Amniotic epithelial cell (primary cell): ENCODE results near the gene TAF9B.
"Not testable (repeated sequence)": the region's sequence is repeated elsewhere in the genome, so short reads cannot be mapped to it uniquely, and the experiment has no call there.

Experiments used
- DNase-seq: peaks from one replicate; pipeline ENCODE4 v3.0.0-alpha.2; 2010; ENCODE audit warnings: low read depth

TAF9B gene

DNA sequence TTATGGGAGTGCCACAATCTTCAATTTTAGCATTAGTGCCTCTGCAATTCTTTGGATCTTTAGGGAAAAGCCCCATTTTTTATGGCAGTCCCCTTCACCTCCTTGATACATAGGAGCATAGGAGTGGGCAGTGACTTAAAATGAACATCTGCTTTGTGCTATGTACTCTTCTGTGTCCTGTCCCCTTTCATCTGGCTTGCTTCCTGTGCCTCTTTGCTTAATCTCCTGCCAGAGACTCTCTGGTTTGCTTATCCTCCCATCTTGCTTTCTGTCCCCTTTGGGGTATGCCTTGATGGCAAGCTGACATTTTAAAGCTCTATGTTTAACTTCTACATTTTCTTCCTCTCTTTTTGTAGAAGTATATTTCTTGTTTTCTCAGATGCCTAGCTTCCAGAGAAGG, 23.1 kb downstream of the TAF9B start:
- DNase-seq = no peak

DNA sequence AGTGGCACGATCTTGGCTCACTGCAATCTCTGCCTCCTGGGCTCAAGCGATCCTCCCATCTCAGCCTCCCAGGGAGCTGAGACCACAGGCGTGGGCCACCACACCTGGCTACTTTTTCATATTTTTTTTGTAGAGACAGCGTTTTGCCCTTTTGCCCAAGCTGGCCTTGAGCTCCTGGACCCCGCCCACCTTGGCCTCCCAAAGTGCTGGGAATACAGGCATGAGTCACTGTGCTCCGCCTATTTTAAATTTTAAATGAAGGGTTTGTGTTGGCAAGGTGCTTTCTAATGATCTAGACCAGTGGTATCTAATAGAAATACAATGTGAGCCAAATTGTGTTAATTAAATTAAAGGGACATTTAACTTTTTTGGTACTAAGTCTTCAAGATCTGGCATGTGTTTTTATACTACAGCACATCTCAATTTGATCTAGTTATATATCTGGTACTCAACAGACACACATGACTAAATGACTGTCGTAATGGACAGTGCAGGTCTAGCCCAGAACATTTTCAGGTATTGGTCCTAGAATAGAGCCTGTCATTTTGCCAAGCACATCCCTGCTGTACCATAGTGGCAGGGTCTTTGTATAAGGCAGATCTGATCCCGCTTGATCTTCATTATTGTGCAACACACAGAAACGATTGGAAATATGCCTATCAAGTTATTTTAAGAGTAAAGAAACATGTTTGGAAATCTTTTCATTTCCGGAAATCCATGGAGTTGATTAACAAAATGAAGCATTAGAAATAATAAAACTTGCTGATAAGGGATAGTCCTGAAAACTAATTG, 28.1 kb downstream of the TAF9B start:
- DNase-seq = no peak

DNA sequence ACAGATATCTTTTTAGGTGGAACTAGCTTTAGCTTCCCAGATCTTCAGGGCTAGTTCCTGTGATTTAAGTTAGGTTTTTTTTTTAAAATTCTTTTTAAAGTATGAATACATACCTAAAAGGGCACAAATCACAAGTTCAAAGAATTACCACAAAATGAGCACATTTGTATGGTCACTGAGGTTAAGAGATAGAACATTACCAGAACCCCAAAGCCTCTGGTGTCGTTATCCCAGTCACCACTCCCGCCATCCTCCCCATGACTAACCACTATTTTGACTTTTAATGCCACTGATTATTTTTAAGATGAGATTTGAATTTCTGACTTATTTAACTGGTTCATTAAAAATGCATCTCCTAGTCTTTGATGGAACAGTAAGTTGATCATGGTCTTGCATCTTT, 30.0 kb downstream of the TAF9B start:
- DNase-seq = no peak

DNA sequence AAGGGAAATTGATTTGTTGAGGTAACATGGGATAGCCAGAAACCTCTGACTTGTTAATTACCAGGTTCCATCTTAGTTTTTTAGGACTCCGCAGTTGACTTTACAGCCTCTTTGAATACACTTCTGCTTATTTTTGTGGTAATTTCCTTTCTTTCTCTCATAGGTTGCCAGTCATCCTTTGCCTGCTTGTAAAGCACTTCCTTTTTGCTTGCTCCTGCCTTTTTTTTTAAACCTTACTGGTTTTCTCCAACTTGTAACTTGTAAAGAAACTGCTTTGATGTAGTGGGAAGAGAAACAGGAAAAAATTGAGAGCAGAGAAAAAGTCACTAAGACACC, 32.8 kb downstream of the TAF9B start:
- DNase-seq = no peak

DNA sequence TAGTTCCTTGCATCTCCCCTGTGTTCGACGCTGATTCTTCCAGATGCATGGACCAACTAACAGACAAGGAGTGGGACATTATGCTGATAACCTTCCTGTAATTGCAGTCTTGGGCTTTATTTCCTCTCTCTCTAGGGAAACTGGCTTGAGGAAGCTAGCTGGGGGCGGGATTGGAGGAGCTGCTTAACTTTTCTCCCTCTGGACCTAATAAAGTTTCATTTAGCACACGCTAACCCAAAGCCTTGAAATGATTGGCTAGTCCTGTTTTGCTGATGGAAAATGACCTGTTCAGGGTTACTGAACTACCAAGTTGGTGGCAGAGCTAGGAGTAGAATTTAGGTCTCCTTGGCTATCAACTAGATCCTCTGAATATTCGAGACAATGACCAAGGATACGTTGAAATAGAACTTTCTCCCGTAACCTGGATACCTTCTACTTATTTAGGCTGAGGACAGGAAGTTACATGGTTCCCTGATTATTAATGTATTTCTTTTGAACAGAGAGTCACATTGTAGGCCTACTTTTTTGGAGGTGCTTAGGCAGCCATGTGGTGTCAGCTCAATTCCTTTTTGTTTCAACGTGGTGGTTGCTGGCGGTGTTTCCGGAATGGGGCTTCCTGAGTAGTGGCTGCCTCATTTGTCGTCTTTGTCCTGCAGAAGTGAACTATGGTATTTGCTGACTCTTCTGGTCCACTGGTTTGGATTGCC, 33.4 kb downstream of the TAF9B start:
- DNase-seq = no peak

DNA sequence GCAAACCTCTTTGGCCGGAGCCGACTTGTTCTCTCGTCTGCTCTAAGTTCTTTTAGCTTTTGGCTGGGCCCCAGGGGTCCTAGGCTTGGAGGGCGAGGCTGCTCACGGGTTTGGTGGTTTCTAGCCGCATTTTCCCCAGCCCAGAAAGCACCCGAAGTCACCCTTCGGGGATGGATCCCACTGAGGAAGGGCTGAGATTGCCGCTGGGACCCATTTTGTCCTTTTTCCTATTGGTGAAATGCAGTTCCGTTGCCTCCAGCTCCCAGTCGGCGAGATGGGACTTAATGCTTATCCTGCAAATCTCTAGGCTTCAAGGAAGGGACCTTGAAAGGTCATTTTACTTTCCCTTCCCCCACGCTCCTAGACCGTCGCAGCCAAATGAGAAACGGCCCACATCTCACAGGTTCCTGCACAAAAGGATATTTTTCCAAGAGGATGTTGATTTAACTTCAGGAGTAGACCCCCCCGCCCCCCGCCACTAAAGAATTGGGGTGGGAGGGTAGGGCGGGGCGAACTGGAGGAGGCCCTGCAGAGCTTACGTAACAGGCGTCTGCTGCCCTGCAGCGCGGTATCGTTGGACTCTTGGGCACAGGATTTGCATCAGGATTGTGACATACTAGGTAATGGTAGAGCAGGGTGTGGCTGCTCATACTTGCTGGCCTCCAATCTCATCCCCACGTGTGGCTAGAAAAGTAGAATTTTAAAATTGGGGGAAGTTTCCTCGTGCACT, 34.8 kb downstream of the TAF9B start:
- peak; percentile 46 for DNase-seq

DNA sequence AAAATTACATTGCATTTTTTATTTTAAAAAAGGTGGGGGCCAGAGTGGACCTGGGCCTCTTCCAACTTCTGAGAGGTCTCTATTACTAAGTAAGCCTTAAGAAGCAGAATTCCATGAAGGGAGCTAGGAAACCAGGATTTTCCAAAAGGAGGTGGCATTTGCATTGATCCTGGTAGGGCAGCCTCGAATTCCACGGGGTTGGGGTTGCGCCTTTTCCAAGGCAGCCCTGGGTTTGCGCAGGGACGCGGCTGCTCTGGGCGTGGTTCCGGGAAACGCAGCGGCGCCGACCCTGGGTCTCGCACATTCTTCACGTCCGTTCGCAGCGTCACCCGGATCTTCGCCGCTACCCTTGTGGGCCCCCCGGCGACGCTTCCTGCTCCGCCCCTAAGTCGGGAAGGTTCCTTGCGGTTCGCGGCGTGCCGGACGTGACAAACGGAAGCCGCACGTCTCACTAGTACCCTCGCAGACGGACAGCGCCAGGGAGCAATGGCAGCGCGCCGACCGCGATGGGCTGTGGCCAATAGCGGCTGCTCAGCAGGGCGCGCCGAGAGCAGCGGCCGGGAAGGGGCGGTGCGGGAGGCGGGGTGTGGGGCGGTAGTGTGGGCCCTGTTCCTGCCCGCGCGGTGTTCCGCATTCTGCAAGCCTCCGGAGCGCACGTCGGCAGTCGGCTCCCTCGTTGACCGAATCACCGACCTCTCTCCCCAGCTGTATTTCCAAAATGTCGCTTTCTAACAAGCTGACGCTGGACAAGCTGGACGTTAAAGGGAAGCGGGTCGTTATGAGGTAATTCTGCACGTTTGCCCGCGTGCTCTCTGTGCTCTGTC, 35.6 kb downstream of the TAF9B start, which contains the start of gene PGK1:
TSS of gene PGK1 (plus strand) at position 626 of the 824 bp plus-strand sequence. CDS start at position 719, 93 bp downstream.
- DNase-seq = peak; percentile 95

- no peak for DNase-seq
Observed at GRCh38 chrX:78103001-78103622, 36.3 kb downstream of the TAF9B start.

- DNase-seq = peak; percentile 17
Observed at GRCh38 chrX:78102091-78102490, 37.4 kb downstream of the TAF9B start.

DNA sequence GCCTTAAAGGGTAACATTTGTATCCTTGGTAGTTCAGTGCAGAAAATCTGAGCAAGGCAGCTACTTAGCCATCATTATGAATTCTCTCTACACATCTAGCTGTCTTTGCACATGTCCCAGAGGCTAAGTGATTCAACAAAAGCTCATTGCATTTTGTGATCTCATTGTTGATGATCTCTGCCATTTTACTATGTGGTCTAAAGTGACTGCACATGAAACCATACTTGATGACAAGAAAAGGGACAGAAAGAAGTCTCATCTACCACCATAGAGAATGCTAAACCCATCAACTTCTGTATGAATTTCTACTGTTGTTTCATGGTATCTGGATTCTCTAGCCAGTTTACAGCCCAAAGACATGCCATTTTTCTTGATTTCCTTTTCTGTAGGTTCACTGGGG, 41.3 kb downstream of the TAF9B start:
- DNase-seq = no peak

- DNase-seq = peak; percentile 21
Observed at GRCh38 chrX:78092296-78092695, 47.2 kb downstream of the TAF9B start.

- not testable (repeated sequence) for DNase-seq
Observed at GRCh38 chrX:78081413-78081812, 58.0 kb downstream of the TAF9B start.
